ENCODE data around the gene AGO4.

Gene AGO4

GRCh38 chr1:35894656-35895055 lies 86.8 kb downstream of the AGO4 start:
- no peak for DNase-seq (ENCODE audit: low read depth)

DNA sequence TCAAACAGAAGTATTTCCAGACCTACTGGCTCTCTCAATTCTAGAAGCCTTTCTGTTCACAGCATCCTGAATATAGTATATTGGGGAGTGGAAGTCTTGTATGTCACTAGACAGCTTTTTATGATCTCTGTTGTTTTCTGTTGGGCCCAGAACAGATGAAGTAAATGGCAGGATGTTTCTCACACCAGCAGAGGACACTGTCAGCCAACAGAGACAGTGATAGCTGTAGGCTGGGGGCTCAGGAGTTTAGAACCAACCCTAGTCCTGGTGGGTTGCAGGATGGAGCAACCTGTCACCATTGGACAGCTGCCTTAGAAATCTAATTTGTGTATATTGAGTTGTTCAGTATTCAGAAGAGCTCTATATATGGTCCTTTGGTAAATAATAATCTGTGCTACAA lies 92.1 kb downstream of the AGO4 start:
- no peak for DNase-seq (ENCODE audit: low read depth)

GRCh38 chr1:35901235-35901634 lies 93.4 kb downstream of the AGO4 start:
- no peak for DNase-seq (ENCODE audit: low read depth)

GRCh38 chr1:35902671-35903070 lies 94.9 kb downstream of the AGO4 start:
- no peak for DNase-seq (ENCODE audit: low read depth)
